RWPE1 (cell line): ENCODE data around the gene IGSF22.

Experiments
- CTCF ChIA-PET: fragments of 350-600 bp; sonication (Branson Sonifier 250); formaldehyde crosslinking; extraction: SDS; loops from one replicate; lab custom pipeline; 2021; lab: Yijun Ruan, JAX
- POLR2A ChIA-PET: fragments of 400-600 bp; formaldehyde crosslinking; extraction: SDS; loops from one replicate; lab custom pipeline; 2020; ENCODE audit warnings: antibody characterized with exemption; ENCODE audit not compliant: low non-redundant PET; lab: Yijun Ruan, JAX
- DNase-seq: peaks from one replicate; pipeline ENCODE4 v3.0.0; 2012; ENCODE audit warnings: low spot score
- H3K27ac ChIP-seq: fragments of 450-650 bp; 2 replicates; pipeline ENCODE4 v1.5.1; 2017
- CTCF ChIP-seq: fragments of 450-650 bp; conservative IDR thresholded peaks from 2 replicates; pipeline ENCODE4 v1.5.1; 2017; ENCODE audit warnings: low read depth, mild to moderate bottlenecking

IGSF22 gene

GRCh38 chr11:18730020-18730419 lies 4.0 kb upstream of the IGSF22 start:
- ChIA-PET POLR2A (no interaction called here), CTCF (interaction anchor here (0.5 kb wide), 1 partner anchor 115 kb away, joined by 5 read pairs; no protein-coding TSS in a partner anchor)
- H3K27ac ChIP-seq, result no peak overlapping the region
- DNase-seq, result no peak
- TF ChIP-seq CTCF, result no peak

GRCh38 chr11:18729426-18729825 lies 3.4 kb upstream of the IGSF22 start:
- ChIA-PET CTCF (no interaction called here), POLR2A (no interaction called here)

GRCh38 chr11:18728658-18729057 lies 2.7 kb upstream of the IGSF22 start:
- H3K27ac ChIP-seq, result no peak overlapping the region
- ChIA-PET CTCF (interaction anchor here (1.0 kb wide), 2 partner anchors 24 to 119 kb away, joined by 3 to 5 read pairs; no protein-coding TSS in a partner anchor), POLR2A (no interaction called here)
- no peak for DNase-seq
- TF ChIP-seq CTCF, result no peak

More at GRCh38 chr11:18729426-18729825, 3.4 kb upstream of the IGSF22 start:
- no peak overlapping the region for H3K27ac ChIP-seq
- TF ChIP-seq CTCF, result no peak
- no peak for DNase-seq

- CTCF ChIA-PET, result interaction anchor here (0.6 to 1.0 kb wide), 11 partner anchors 10 to 647 kb away, joined by 3 to 5 read pairs (median 3); no protein-coding TSS in a partner anchor
- TF ChIP-seq CTCF, result peak; percentile 76
These were observed 1.7 kb upstream of the IGSF22 start for GRCh38 chr11:18727479-18728236.

GRCh38 chr11:18723991-18724390 lies 2.0 kb downstream of the IGSF22 start:
- ChIA-PET CTCF (interaction anchor here (0.5 to 1.2 kb wide), 6 partner anchors 8 to 420 kb away, joined by 3 to 4 read pairs (median 3); no protein-coding TSS in a partner anchor), POLR2A (no interaction called here)
- TF ChIP-seq CTCF, result no peak
- H3K27ac ChIP-seq, result no peak overlapping the region
- no peak for DNase-seq

More at GRCh38 chr11:18727479-18728236, 1.7 kb upstream of the IGSF22 start:
- H3K27ac ChIP-seq, result no peak overlapping the region
- DNase-seq, result peak; percentile 51
- POLR2A ChIA-PET, result no interaction called here

- no peak for DNase-seq
- TF ChIP-seq CTCF, result peak; percentile 18; the same call in 1 of the 2 replicates
- H3K27ac ChIP-seq, result no peak overlapping the region
- ChIA-PET POLR2A (no interaction called here), CTCF (interaction anchor here (0.7 to 1.5 kb wide), 7 partner anchors 9 to 740 kb away, joined by 3 to 6 read pairs (median 4); no protein-coding TSS in a partner anchor)
These were observed 3.7 kb downstream of the IGSF22 start for GRCh38 chr11:18722293-18722637.
